GM12878 (cell line): Measurements from ENCODE around the gene CEACAM4. TPM values are rescaled to one million over a fixed set of nuclear protein-coding genes. Genes with fewer than 3 reads are reported as not detected.

Experiments used
- ATAC-seq: fragments of 200-7000 bp; cut with Tn5 transposase; 3 replicates; pipeline ENCODE4 v1.9.1; 2020; ENCODE audit warnings: mild to moderate bottlenecking, moderate library complexity
- BruUV-seq: library from RNA; stranded (reverse); fragments of 400-500 nt; replicated peaks from 2 replicates; lab custom pipeline; 2021; lab: Mats Ljungman, UMichigan
- CTCF ChIA-PET: fragments of 300-600 bp; sonication (Branson Sonifier 250); formaldehyde crosslinking; extraction: SDS; loops from one replicate; lab custom pipeline; 2021; ENCODE audit warnings: inconsistent platforms; lab: Yijun Ruan, JAX
- POLR2A ChIA-PET: fragments of 350-600 bp; formaldehyde crosslinking; extraction: SDS; loops from one replicate; lab custom pipeline; 2021; ENCODE audit warnings: inconsistent platforms; lab: Charles Lee
- RAD21 ChIA-PET: fragments of 300-600 bp; sonication (Branson Sonifier 250); formaldehyde crosslinking; loops from one replicate; lab custom pipeline; 2023; ENCODE audit warnings: antibody characterized with exemption; ENCODE audit not compliant: unreplicated experiment; lab: Charles Lee
- SMC1A ChIA-PET: fragments of 300-600 bp; sonication (Branson Sonifier 250); formaldehyde crosslinking; loops from one replicate; lab custom pipeline; 2023; ENCODE audit not compliant: unreplicated experiment, uncharacterized antibody; lab: Charles Lee
- DNase-seq: peaks from one replicate; pipeline ENCODE4 v3.0.0-alpha.2; 2011; ENCODE audit warnings: low read depth, low spot score
- FAIRE-seq: peaks from 3 replicates; lab custom pipeline; 2011; peaks lifted over from hg19 to GRCh38; lab: Jason Lieb, UNC
- H2AFZ ChIP-seq: 2 replicates; pipeline ENCODE4 v1.6.0; 2011; ENCODE audit warnings: low read depth, low read length, control low read depth; ENCODE audit not compliant: control insufficient read depth
- H3K27ac ChIP-seq: 2 replicates; pipeline ENCODE4 v1.5.1; 2011; ENCODE audit warnings: control low read depth; ENCODE audit not compliant: control insufficient read depth, insufficient read depth
- H3K27me3 ChIP-seq, 2 experiments: replicated peaks in 1 of 2; 2 replicates each; pipeline versions ENCODE4 v1.6.0 to v1.6.1; 2011; ENCODE audit warnings: low read length in 1 of 2; ENCODE audit not compliant: control insufficient read depth in 2 of 2, insufficient read depth in 2 of 2
- H3K36me3 ChIP-seq, 2 experiments: 2 replicates each; pipeline ENCODE4 v1.5.1; 2011; ENCODE audit warnings: low read length in 1 of 2; ENCODE audit not compliant: control insufficient read depth in 2 of 2, insufficient read depth in 2 of 2
- H3K4me1 ChIP-seq: 2 replicates; pipeline ENCODE4 v1.6.1; 2011; ENCODE audit warnings: mild to moderate bottlenecking, low read length, moderate library complexity, mixed read lengths; ENCODE audit not compliant: control insufficient read depth, insufficient read depth
- H3K4me2 ChIP-seq: 2 replicates; pipeline ENCODE4 v1.6.0; 2011; ENCODE audit warnings: control low read depth; ENCODE audit not compliant: control insufficient read depth, insufficient read depth
- H3K4me3 ChIP-seq: fragments of 200-600 bp; sonication (generic); 2 replicates; pipeline ENCODE4 v1.5.1; 2016
- H3K79me2 ChIP-seq: 2 replicates; pipeline ENCODE4 v1.6.0; 2011; ENCODE audit warnings: low read length; ENCODE audit not compliant: control insufficient read depth, insufficient read depth
- H3K9ac ChIP-seq: 2 replicates; pipeline ENCODE4 v1.8.0; 2011; ENCODE audit warnings: low read length, control low read depth, mixed read lengths; ENCODE audit not compliant: control insufficient read depth, insufficient read depth
- H3K9me3 ChIP-seq: replicated peaks from 3 replicates; pipeline ENCODE4 v1.5.1; 2011; ENCODE audit warnings: mild to moderate bottlenecking, low read length; ENCODE audit not compliant: control insufficient read depth, insufficient read depth
- H4K20me1 ChIP-seq: 2 replicates; pipeline ENCODE4 v1.6.0; 2011; ENCODE audit not compliant: control insufficient read depth, insufficient read depth
- BCL3 ChIP-seq: IDR thresholded peaks from 2 replicates; pipeline ENCODE4 v1.6.1; 2011; ENCODE audit warnings: borderline replicate concordance, low read depth, mild to moderate bottlenecking, moderate library complexity, low read length; ENCODE audit not compliant: insufficient read depth, poor library complexity, severe bottlenecking
- CHD2 ChIP-seq: IDR thresholded peaks from 2 replicates; pipeline ENCODE4 v1.6.1; 2011; ENCODE audit warnings: low read depth, low read length, improper control_type of control experiment, borderline replicate concordance
- ETV6 ChIP-seq, 2 experiments: fragments of 450-650 bp in 1 of 2; IDR thresholded peaks in 1 of 2; conservative IDR thresholded peaks in 1 of 2; 2 replicates each; pipeline ENCODE4 v1.6.1; 2014; ENCODE audit warnings: antibody characterized with exemption in 1 of 2, borderline replicate concordance in 1 of 2, low read depth in 1 of 2, mild to moderate bottlenecking in 1 of 2, moderate library complexity in 1 of 2
- MEF2A ChIP-seq: IDR thresholded peaks from 2 replicates; pipeline ENCODE4 v1.6.1; 2011; ENCODE audit warnings: low read depth, mild to moderate bottlenecking, low read length, moderate library complexity; ENCODE audit not compliant: insufficient read depth
- MLLT1 ChIP-seq: fragments of 450-650 bp; IDR thresholded peaks from 2 replicates; pipeline ENCODE4 v1.6.1; 2016; ENCODE audit warnings: mild to moderate bottlenecking
- PAX5 ChIP-seq: IDR thresholded peaks from 2 replicates; pipeline ENCODE4 v1.6.1; 2011; ENCODE audit warnings: low read depth, low read length, borderline replicate concordance
- POLR2AphosphoS2 ChIP-seq: IDR thresholded peaks from 2 replicates; pipeline ENCODE4 v1.6.1; 2011; ENCODE audit warnings: low read depth, mild to moderate bottlenecking, low read length, improper control_type of control experiment, moderate library complexity
- RELB ChIP-seq: fragments of 450-650 bp; IDR thresholded peaks from 2 replicates; pipeline ENCODE4 v1.6.1; 2017; ENCODE audit warnings: low read depth, mild to moderate bottlenecking, moderate library complexity
- TCF7 ChIP-seq: IDR thresholded peaks from 2 replicates; pipeline ENCODE4 v1.6.1; 2014; ENCODE audit warnings: antibody characterized with exemption, borderline replicate concordance
- YBX1 ChIP-seq: fragments of 450-650 bp; IDR thresholded peaks from 2 replicates; pipeline ENCODE4 v1.6.1; 2016; ENCODE audit warnings: antibody characterized with exemption
- ZBTB40 ChIP-seq: fragments of 450-650 bp; IDR thresholded peaks from 2 replicates; pipeline ENCODE4 v1.6.1; 2016; ENCODE audit warnings: mild to moderate bottlenecking, moderate library complexity, borderline replicate concordance
- WGBS: methylation state at CpG from one replicate; pipeline ENCODE4 v1.1.6; 2016; ENCODE audit warnings: low lambda C conversion rate; ENCODE audit not compliant: insufficient replicate concordance, insufficient coverage; ENCODE audit errors: missing lambda C conversion rate; 5-methylcytosine and 5-hydroxymethylcytosine counted together
- in situ Hi-C: fragments of 300-500 bp; cut with MboI; formaldehyde crosslinking; loops from 9 replicates; pipeline ENCODE4 v1.14.3; 2018; ENCODE audit warnings: mixed read lengths
- intact Hi-C: fragments of 100-400 bp; cut with micrococcal nuclease; formaldehyde crosslinking; loops from one replicate; pipeline ENCODE4 v1.14.2; 2022; ENCODE audit not compliant: unreplicated experiment
- polyA plus RNA-seq, 11 experiments: library from polyadenylated mRNA; depleted of rRNA in 4 of 11; unstranded in 6 of 11; stranded (reverse) in 5 of 11; fragments of >200 nt; fragmentation: Nextera tagmentation in 4 of 11; fragmentation: Illumina TruSeq in 1 of 11; extraction: Ambion mirVana in 4 of 11; extraction: Trizol in 1 of 11; gene quantifications; 1 replicate in 1 of 11; 2 replicates in 10 of 11; pipeline versions ENCODE4 v1.2.1 to v1.2.3, GENCODE V29; 2011 to 2016; ENCODE audit warnings: inconsistent platforms in 2 of 11, missing spikeins in 2 of 11, low read depth in 1 of 11
- total RNA-seq, 4 experiments: library from RNA; depleted of rRNA in 3 of 4; stranded (reverse); fragments of >200 nt in 3 of 4; fragmentation: Illumina TruSeq in 1 of 4; extraction: Trizol in 1 of 4; gene quantifications; 2 replicates each; pipeline versions ENCODE4 v1.2.1 to v1.2.3, GENCODE V29; 2013 to 2021

Gene CEACAM4
- total and polyA plus RNA-seq, 10 of the 15 experiments (the other 5 are each of a cell fraction or from before 2014, with no cell fraction given) = not detected

GRCh38 chr19:41624937-41625336 is 1.9 kb downstream of the CEACAM4 start:
- H3K9me3 ChIP-seq = no peaks in the 10 kb centered on the region; the same call in 1 of the 3 replicates
- ChIA-PET RAD21 (no interaction called here), SMC1A (no interaction called here), POLR2A (no interaction called here), CTCF (interaction anchor here (1.3 kb wide), 1 partner anchor 16 kb away, joined by 6 read pairs; no protein-coding TSS in a partner anchor)
- in situ Hi-C loops = no loop called here
- DNase-seq = no peak
- no peaks in the 10 kb centered on the region for H4K20me1 ChIP-seq
- H3K27ac ChIP-seq = no peak overlapping the region
- H3K4me2 ChIP-seq = no peak overlapping the region
- no peak overlapping the region for H3K9ac ChIP-seq
- no peaks in the 10 kb centered on the region for H3K4me1 ChIP-seq
- 8% methylated on average over 4 of the region's 4 CpGs for WGBS
- H3K36me3 ChIP-seq = no peaks in the 10 kb centered on the region
- no peaks in the 10 kb centered on the region; a peak in 3 of 4 replicates for H3K27me3 ChIP-seq
- H3K79me2 ChIP-seq = no peaks in the 10 kb centered on the region
- ATAC-seq = no peak
- intact Hi-C loops = no loop called here
- no TSS peak for BruUV-seq
- no peak overlapping the region for H2AFZ ChIP-seq
- H3K4me3 ChIP-seq = no peak overlapping the region
- no peak for FAIRE-seq
- no peak for TF ChIP-seq MEF2A
- no peak for TF ChIP-seq POLR2AphosphoS2
- TF ChIP-seq YBX1 = no peak
- no peak for TF ChIP-seq MLLT1
- no peak for TF ChIP-seq BCL3
- TF ChIP-seq RELB = no peak
- TF ChIP-seq PAX5 = no peak
- no peak for TF ChIP-seq ETV6 (conservative IDR thresholded peaks at IDR 0.05 in 1 of 2, IDR thresholded peaks at IDR 0.05 in 1 of 2; ENCODE audit: borderline replicate concordance in 1 of 2, low read depth in 1 of 2)
- no peak for TF ChIP-seq ZBTB40
- no peak for TF ChIP-seq CHD2
- no peak for TF ChIP-seq TCF7
